ENCODE results near the gene SMAD6. TPM values are rescaled to one million over a fixed set of nuclear protein-coding genes. Genes with fewer than 3 reads are reported as not detected.

SMAD6 gene
- total and polyA plus RNA-seq, 9 of the 15 experiments (the other 6 are each of a cell fraction or from before 2014, with no cell fraction given): 0.10 to 15.5 (median 3.7) TPM

DNA sequence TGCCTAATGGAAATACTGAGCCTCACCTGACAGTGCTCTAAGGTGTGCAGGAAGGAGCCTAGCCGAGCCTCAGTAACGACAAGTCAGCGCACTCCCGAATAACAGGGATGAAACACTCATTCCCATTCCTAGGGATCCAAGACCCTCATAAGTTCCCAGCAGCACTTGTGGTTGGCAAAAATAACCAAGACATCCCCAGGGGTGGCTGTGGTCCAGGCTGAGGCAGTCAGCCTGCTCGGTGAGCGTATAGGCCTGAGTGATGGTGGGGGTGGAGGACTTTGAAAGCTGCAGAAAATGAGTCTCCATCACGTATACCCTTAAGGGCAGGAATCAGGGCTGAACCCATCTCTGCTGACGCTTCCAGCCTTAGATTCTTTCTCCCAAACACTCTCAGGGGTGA is 120.1 kb downstream of the SMAD6 start (continued):
- no peak for TF ChIP-seq CREB1 (IDR thresholded peaks at IDR 0.05)
- TF ChIP-seq CREB1 (CRISPR knock-in tag; IDR thresholded peaks at IDR 0.05): no peak

DNA sequence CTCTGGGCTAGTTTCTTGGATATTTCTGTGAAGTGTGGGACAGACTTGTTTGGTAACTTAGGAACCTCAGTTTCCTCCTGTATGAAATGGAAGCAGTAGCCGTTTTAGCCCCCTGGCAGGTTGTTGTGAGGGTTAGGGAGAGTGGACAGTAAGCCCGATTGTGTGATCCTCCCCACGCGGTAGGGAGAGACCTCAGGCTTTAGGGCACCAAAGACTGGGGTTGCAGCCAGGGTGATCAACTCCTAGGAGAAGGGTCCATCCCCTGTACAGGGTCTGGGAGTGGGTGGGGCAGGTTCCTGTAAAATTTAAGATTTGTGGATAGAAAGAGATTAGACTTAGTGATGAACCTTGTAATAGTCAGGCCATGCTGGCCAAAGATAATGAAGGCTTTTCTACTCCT is 120.5 kb downstream of the SMAD6 start:
- Histone ChIP-seq H3K4me3 (no peak overlapping the region), H3K9me1 (ENCODE audit: control insufficient read depth, insufficient read depth, low read length) (no peaks in the 10 kb centered on the region), H3K9me3 (replicated peaks; ENCODE audit: control insufficient read depth, insufficient read depth, low read depth, low read length) (no peaks in the 10 kb centered on the region), H4K20me1 (replicated peaks; ENCODE audit: control insufficient read depth, insufficient read depth, low read length) (no peaks in the 10 kb centered on the region), H2AFZ (ENCODE audit: low read depth, low read length) (no peak overlapping the region), H3K9ac (ENCODE audit: insufficient read depth in 1 of 2, low read depth in 2 of 2, low read length in 2 of 2) (no peak overlapping the region; a peak in 1 of 4 replicates), H3K36me3 (ENCODE audit: control insufficient read depth, insufficient read depth, low read length) (no peaks in the 10 kb centered on the region), H3K79me2 (ENCODE audit: control insufficient read depth, insufficient read depth, low read length) (no peaks in the 10 kb centered on the region), H3K4me1 (replicated peaks in 1 of 2; ENCODE audit: control insufficient read depth in 2 of 2, insufficient read depth in 2 of 2, low read length in 2 of 2) (peaks cover 0 to 3% of the 10 kb centered on the region in 2 experiments; a peak in 2 of 5 replicates), H3K27ac (ENCODE audit: extremely low read depth, low read depth, low read length) (no peak overlapping the region), H3K27me3 (ENCODE audit: control insufficient read depth in 2 of 2, insufficient read depth in 2 of 2, low read length in 2 of 2) (peaks cover 0 to 13% of the 10 kb centered on the region in 2 experiments; a peak in 2 of 5 replicates), H3K4me2 (ENCODE audit: insufficient read depth, low read length) (no peak overlapping the region)
- POLR2A ChIA-PET: no interaction called here
- in situ Hi-C loops (cut with MboI) (no loop called here), intact Hi-C loops (cut with micrococcal nuclease) (no loop called here)
- WGBS (ENCODE audit: insufficient coverage, low coverage, missing lambda C conversion rate): 20% methylated on average over 4 of the region's 4 CpGs
- DNase-seq (ENCODE audit: extremely low read depth in 1 of 4, low spot score in 3 of 4) (no peak), FAIRE-seq (no peak), ATAC-seq (no peak)
- BruUV-seq (replicated peaks): no TSS peak
- CTCF ChIA-PET (ENCODE audit: low intra/inter-chr PET ratio): no interaction called here
- TF ChIP-seq ZBED1 (IDR thresholded peaks at IDR 0.05): no peak

DNA sequence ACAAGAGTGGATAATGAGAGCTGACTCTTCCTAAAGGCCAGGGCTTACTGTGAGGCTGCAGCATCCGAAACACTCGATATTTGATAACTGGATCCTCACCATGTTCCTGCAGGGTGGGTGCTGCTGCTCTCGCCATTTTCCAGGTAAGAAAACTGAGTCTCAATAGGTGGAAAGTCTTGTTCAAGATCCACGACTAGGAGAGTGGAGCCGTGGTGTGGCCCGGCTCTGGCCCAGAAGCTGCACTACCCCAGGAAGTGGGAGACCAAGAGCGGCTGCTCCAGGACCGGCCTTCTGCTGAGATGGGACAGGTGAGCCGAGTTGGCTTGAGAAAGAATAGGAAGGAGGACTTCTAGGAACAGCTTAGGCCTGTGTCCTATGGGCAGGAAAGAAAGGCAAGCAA is 121.6 kb downstream of the SMAD6 start:
- Histone ChIP-seq H3K4me1 (replicated peaks in 1 of 2; ENCODE audit: control insufficient read depth in 2 of 2, insufficient read depth in 2 of 2, low read length in 2 of 2) (peaks cover 0 to 3% of the 10 kb centered on the region in 2 experiments; a peak in 2 of 5 replicates), H4K20me1 (replicated peaks; ENCODE audit: control insufficient read depth, insufficient read depth, low read length) (no peaks in the 10 kb centered on the region), H3K79me2 (ENCODE audit: control insufficient read depth, insufficient read depth, low read length) (no peaks in the 10 kb centered on the region), H3K36me3 (ENCODE audit: control insufficient read depth, insufficient read depth, low read length) (no peaks in the 10 kb centered on the region), H3K9me3 (replicated peaks; ENCODE audit: control insufficient read depth, insufficient read depth, low read depth, low read length) (no peaks in the 10 kb centered on the region), H3K9me1 (ENCODE audit: control insufficient read depth, insufficient read depth, low read length) (no peaks in the 10 kb centered on the region), H3K27ac (ENCODE audit: extremely low read depth, low read depth, low read length) (no peak overlapping the region), H2AFZ (ENCODE audit: low read depth, low read length) (no peak overlapping the region), H3K4me2 (ENCODE audit: insufficient read depth, low read length) (no peak overlapping the region), H3K4me3 (no peak overlapping the region), H3K27me3 (ENCODE audit: control insufficient read depth in 2 of 2, insufficient read depth in 2 of 2, low read length in 2 of 2) (peaks cover 0 to 13% of the 10 kb centered on the region in 2 experiments; a peak in 2 of 5 replicates), H3K9ac (ENCODE audit: insufficient read depth in 1 of 2, low read depth in 2 of 2, low read length in 2 of 2) (no peak overlapping the region)
- ChIA-PET CTCF (ENCODE audit: low intra/inter-chr PET ratio) (no interaction called here), POLR2A (no interaction called here)
- DNase-seq (ENCODE audit: extremely low read depth in 1 of 4, low spot score in 3 of 4) (no peak), FAIRE-seq (no peak), ATAC-seq (no peak)
- BruUV-seq (replicated peaks): no TSS peak
- intact Hi-C loops (cut with micrococcal nuclease) (no loop called here), in situ Hi-C loops (cut with MboI) (no loop called here)
- TF ChIP-seq, protein P1, sequence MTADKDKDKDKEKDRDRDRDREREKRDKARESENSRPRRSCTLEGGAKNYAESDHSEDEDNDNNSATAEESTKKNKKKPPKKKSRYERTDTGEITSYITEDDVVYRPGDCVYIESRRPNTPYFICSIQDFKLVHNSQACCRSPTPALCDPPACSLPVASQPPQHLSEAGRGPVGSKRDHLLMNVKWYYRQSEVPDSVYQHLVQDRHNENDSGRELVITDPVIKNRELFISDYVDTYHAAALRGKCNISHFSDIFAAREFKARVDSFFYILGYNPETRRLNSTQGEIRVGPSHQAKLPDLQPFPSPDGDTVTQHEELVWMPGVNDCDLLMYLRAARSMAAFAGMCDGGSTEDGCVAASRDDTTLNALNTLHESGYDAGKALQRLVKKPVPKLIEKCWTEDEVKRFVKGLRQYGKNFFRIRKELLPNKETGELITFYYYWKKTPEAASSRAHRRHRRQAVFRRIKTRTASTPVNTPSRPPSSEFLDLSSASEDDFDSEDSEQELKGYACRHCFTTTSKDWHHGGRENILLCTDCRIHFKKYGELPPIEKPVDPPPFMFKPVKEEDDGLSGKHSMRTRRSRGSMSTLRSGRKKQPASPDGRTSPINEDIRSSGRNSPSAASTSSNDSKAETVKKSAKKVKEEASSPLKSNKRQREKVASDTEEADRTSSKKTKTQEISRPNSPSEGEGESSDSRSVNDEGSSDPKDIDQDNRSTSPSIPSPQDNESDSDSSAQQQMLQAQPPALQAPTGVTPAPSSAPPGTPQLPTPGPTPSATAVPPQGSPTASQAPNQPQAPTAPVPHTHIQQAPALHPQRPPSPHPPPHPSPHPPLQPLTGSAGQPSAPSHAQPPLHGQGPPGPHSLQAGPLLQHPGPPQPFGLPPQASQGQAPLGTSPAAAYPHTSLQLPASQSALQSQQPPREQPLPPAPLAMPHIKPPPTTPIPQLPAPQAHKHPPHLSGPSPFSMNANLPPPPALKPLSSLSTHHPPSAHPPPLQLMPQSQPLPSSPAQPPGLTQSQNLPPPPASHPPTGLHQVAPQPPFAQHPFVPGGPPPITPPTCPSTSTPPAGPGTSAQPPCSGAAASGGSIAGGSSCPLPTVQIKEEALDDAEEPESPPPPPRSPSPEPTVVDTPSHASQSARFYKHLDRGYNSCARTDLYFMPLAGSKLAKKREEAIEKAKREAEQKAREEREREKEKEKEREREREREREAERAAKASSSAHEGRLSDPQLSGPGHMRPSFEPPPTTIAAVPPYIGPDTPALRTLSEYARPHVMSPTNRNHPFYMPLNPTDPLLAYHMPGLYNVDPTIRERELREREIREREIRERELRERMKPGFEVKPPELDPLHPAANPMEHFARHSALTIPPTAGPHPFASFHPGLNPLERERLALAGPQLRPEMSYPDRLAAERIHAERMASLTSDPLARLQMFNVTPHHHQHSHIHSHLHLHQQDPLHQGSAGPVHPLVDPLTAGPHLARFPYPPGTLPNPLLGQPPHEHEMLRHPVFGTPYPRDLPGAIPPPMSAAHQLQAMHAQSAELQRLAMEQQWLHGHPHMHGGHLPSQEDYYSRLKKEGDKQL (CRISPR knock-in tag; IDR thresholded peaks at IDR 0.05; ENCODE audit: borderline replicate concordance): no peak
- 54% methylated on average over 9 of the region's 9 CpGs for WGBS (ENCODE audit: insufficient coverage, low coverage, missing lambda C conversion rate)

Data from K562 (cell line).